NOMO-1 treated with DMSO at 0.1 percent for 48 hours (cell line): ENCODE data around the gene OSBPL5.

Experiments
- DNase-seq: peaks from one replicate; lab custom pipeline; 2025; ENCODE audit not compliant: unreplicated experiment; lab: John Stamatoyannopoulos, UW

OSBPL5 gene

DNA sequence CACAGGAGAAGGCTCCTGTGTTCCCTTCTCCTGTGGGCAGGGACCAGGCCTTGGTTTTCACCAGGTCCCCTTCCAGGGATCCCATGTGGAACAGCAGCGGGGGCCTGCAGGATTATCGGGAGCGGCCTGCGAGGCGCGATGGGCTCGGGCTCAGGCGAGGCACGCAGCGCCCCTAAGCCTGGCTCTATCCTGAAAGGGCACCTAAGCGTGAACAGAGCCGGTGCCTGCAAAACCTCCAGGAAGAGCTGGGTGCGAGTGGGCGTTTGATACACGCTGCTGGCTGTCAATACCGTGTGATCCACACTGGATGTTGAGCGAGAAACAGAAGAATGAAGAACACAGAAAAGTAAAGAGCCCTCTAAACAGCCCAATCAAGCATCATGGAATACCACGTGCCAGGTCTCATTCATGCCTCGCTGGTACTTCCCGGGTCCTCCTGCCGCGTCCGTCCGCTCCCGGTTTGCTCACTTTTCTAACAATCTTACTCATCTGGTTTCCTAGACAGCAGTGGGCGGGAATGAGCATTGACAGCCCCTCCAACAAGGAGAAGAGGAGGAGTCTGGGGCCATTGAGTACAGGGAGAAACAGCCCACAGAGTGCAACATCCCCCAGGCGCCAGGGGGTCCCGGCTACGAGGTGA, 12.5 kb downstream of the OSBPL5 start:
- no peak for DNase-seq

DNA sequence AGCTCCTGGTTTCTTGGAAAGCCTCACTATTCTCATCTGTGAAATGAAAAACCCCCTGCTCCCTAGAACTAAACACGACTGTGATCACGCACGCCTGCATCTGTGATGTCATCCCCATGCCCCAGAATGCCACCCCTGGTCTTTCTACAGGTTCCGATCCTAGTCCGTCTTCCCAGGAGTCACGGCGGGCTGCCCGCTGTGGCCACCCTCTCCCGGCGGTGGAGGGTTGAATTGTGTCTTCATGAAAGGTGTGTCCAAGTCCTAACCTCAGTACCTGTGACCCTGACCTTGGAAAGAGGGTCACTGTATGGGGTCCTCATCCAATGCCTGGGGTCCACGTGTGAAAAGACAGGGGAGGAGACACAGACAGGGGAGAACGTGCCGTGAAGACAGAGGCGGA, 14.4 kb downstream of the OSBPL5 start:
- no peak for DNase-seq

DNA sequence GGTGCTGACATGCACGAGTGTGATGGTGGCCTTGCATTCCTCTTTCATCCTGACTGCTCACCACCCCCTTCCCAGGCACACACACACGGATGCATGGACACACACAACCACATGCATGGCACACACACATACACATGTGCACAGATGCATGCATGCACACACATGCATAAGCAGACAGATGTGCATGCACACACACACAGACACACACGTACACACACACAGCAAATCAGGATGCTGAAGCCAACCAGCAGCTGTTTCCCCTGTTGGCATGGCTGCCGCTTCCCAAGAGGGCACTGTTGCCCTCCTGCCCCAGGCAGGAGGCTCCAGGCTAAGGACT, 15.3 kb downstream of the OSBPL5 start:
- no peak for DNase-seq

GRCh38 chr11:3148990-3149851, 15.9 kb downstream of the OSBPL5 start:
- DNase-seq, result no peak

GRCh38 chr11:3148255-3148989, 16.7 kb downstream of the OSBPL5 start:
- no peak for DNase-seq

DNA sequence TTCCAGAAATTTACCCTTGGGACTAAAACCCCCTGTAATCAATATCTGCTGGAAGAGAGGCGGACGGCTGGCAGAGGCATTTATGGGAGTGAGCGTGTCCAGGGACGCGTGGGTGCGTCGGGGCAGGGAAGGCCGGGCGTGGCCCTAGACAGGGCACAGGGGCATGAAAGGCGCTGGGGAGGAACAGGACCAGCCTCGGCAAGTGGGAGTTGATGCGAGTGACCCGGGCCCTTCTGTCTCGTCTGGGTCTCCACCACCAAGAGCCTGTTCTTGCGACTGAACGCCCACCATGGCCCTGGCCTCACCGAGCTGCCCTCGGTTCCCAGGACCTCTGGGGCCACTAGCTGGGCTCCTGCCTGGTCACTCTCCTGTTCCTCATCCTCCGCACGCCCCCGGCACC, 17.5 kb downstream of the OSBPL5 start:
- no peak for DNase-seq

- DNase-seq, result no peak
These were observed 17.9 kb downstream of the OSBPL5 start for GRCh38 chr11:3147257-3147619.

- no peak for DNase-seq
These were observed 18.4 kb downstream of the OSBPL5 start for GRCh38 chr11:3146612-3147256.

GRCh38 chr11:3145206-3145520, 19.9 kb downstream of the OSBPL5 start:
- no peak for DNase-seq

DNA sequence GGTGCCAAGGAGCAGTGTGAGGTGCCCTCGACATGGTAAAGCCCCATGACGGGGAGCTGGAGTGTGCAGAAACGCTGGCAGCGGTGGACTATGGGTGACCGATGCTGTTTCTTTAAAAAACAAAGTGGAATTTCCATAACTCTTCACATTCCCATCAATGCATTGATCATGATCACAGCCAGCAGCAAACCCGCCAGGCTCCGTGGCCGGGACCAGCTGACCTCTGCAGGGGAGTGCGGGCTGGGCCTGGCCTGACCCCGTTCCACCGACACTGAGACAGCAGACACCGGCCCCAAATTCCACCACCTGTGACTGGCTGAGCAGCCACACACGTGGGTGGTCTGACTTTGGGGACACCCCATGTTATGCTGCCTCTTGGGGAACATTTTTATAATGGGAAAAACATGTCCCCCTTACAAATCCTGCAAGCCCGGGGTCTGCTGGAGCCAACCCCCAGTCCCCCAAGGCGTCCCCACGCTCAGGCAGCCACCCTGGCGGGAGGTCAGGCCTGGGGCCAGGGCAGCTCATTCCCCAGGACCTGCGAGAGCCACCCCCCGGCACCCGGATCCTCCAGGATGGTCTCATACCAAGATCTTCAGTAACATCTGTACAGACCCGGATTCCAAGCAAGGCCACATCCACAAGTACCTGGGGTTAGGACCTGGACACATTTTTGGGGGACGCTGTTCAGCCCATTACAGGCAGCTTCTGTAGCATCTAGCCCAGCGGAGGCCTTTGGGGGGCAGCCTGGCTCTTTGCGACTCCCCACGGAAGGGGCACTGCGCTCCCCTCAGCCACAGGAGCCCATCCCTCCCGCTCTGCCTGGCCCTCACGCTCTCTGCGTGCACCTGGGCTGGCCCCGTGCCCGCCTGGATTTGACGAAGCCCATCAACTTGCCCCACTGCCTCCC, 20.6 kb downstream of the OSBPL5 start:
- DNase-seq, result no peak

DNA sequence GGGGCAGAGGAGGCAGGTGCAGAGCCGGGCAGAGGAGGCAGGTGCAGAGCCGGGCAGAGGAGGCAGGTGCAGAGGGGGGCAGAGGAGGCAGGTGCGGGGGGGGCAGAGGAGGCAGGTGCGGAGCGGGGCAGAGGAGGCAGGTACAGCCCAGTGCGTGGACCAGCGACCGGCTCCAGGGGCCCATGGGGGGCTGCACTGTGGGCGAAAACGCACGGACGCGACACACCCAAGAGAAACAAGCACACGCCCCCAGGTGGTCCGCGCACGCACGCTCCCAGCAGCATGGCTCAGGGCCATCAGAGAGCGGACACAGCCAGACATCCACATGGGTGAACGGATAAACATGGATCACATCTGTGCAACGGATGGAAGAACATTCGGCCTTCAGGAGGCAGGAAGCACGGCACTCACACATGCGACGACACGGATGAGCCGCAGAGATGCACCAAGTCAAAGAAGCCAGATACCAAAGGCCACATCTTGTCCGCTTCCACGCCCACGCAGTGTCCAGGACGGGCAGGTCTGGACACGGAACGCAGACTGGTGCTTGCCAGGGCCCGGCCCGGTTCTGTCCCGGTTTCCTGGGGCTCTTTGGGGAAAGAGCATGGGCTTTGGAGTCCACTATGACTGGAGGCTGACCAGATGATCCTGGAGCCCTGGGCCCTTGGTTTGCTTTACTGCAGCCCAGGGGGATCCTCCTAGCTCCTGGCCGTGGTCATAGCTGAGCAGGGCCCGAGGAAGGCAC, 21.8 kb downstream of the OSBPL5 start:
- DNase-seq, result no peak

GRCh38 chr11:3140291-3140603, 24.9 kb downstream of the OSBPL5 start:
- no peak for DNase-seq

- DNase-seq, result no peak
These were observed 25.4 kb downstream of the OSBPL5 start for GRCh38 chr11:3139481-3140290.

GRCh38 chr11:3139086-3139440, 26.0 kb downstream of the OSBPL5 start:
- no peak for DNase-seq

GRCh38 chr11:3138178-3139085, 26.7 kb downstream of the OSBPL5 start:
- no peak for DNase-seq

DNA sequence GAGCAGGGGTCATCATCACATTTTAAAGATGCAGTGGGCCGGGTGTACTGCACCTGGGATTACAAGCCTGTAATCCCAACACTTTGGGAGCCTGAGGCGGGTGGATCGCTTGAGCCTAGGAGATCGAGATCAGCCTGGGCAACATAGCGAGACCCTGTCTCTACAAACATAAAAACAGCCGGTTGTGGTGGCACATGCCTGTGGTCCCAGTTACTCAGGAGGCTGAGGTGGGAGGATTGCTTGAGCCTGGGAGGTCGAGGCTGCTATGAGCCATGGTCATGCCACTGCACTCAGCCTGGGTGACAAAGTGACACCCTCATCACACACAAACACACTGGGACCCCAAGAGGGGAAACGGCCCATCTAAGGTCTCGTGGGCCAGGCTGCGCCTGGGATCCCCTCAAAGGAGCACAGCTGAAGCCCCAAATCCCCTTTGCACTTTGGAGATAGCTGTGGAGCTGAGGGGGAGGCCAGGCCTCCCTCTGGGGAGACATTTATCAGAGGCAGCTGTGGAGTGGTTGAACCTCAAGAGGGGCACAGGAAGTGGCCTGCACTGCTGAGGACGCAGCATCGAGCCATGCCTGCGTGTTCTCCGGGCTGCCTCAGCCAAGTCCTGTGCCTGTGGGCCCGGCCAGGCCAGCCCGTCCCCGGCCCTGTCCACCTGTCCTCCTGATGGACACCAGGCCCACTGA, 27.5 kb downstream of the OSBPL5 start:
- no peak for DNase-seq

DNA sequence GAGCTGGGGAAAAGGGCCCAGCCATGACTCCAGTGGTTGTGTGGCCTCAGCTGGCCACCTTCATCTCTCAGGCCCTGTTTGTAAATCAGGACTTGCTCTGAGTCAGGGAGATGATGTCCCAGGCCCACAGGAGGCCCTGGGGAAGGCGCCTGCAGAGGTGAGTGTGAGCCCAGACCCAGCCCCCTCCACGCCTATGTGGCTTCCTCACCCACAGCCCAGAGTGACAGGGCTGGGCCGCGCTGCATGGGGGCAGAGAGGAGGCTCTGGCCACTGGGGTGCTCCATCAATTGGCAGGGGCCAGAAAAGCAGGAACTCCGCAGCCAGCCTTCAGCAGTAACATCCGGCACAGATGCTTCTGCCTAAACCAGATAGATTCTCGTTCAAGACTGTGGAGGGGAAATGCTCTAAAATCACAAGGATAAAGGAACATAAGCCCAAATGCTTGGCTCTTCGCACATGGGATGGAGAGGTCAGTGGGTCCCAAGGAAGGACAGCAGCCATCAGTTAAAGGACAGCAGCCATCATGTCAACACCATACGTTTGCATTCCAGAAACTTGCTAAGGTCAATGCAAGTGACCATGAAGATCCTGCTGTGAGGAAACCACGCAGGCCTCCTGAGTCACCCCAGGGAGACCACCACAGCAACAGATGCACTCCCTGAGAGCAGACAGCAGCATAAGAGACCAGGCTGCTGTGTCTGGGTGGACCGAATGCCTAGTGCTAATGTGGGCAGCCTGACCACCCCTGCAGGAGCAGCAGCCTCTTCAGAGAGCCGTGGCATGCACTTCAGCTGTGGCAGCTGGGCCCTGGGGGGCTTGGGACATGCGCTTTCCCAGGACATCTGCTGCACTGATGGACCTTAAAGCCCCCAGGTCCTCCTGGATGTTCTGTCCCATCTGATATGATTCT, 28.3 kb downstream of the OSBPL5 start:
- DNase-seq, result peak; percentile 17
